SJSA1 (cell line): ENCODE results near the gene SLX4IP. TPM values are rescaled to one million over a fixed set of nuclear protein-coding genes. Genes with fewer than 3 reads are reported as not detected.

ENCODE experiments used
- DNase-seq, 2 experiments: peaks; one replicate each; pipeline ENCODE4 v3.0.0-alpha.2; 2015 to 2020; ENCODE audit warnings: low spot score in 2 of 2, low read depth in 1 of 2
- H3K27ac ChIP-seq: fragments of 250-450 bp; sonication (Bioruptor Pico); 2 replicates; pipeline ENCODE4 v1.5.1; 2020; ENCODE audit warnings: mild to moderate bottlenecking, moderate library complexity
- H3K27me3 ChIP-seq: fragments of 250-450 bp; sonication (Bioruptor Pico); replicated peaks from 2 replicates; pipeline ENCODE4 v1.5.1; 2020; ENCODE audit warnings: mild to moderate bottlenecking, moderate library complexity
- H3K36me3 ChIP-seq: fragments of 250-450 bp; sonication (Bioruptor Pico); 2 replicates; pipeline ENCODE4 v1.5.1; 2020; ENCODE audit warnings: mild to moderate bottlenecking
- H3K4me1 ChIP-seq: fragments of 250-450 bp; sonication (Bioruptor Pico); replicated peaks from 2 replicates; pipeline ENCODE4 v1.6.1; 2021; ENCODE audit warnings: mild to moderate bottlenecking
- H3K4me3 ChIP-seq: fragments of 250-450 bp; sonication (Bioruptor Pico); 2 replicates; pipeline ENCODE4 v1.5.1; 2020; ENCODE audit warnings: mild to moderate bottlenecking
- H3K9me3 ChIP-seq: fragments of 250-450 bp; sonication (Bioruptor Pico); replicated peaks from 2 replicates; pipeline ENCODE4 v1.5.1; 2020; ENCODE audit warnings: mild to moderate bottlenecking
- total RNA-seq: library from RNA; depleted of rRNA; stranded (reverse); fragments of >200 nt; shearing (Covaris generic); gene quantifications from 2 replicates; pipeline ENCODE4 v1.2.3, GENCODE V29; 2014

Gene SLX4IP
- total RNA-seq, 1 experiment from 2014 or later, result 5.9 TPM

DNA sequence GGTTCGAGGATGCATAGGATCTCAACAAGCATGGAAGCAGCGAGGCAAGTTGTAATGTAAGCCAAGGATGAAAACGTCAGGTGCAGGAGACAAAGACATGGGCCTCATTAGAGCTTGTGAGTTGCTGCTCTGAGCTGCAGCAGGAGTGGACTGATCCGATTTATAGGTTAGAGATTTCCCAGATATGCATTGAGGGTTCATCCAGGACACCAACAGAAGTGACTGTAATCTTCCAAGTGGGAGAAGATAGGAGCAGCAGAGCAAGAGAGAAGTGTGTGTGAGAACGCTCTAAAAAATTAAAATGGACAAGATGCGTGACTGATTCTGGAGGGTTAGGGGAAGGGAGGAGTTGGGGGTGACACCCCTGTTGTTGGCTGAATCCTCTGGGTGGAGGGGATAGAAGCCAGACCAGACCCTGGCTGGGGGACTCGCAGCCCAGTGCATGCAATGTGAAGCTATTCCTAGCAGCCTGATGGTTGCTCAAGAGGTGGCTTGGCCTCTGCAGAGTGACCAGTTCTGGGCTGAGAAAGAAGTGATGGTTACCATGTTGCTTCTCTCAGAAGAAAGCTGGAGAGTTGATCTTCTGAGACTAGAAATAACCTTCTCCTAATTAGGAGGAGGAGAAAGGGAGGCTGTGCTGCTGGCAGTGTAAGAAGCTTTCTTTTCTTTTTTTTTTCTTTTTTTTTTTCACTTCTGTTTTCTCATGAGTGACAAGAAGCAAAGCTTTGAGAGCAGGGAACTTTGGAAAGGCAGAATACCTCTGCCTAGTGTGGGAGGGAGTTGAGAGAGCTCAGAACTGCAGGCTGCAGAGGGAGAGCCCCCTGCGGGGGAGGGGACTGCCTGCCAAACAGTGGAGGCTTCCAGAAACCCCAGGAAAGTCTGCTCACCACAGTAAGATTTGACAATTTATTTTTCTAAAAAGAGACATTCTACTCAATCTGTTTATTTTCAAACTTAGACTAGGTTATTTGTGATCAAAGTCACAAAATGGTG, 116.9 kb downstream of the SLX4IP start:
- no peak for DNase-seq
- Histone ChIP-seq H3K36me3 (no peaks in the 10 kb centered on the region), H3K4me1 (peaks cover 26% of the 10 kb centered on the region), H3K27me3 (no peaks in the 10 kb centered on the region), H3K27ac (no peak overlapping the region), H3K9me3 (no peaks in the 10 kb centered on the region), H3K4me3 (no peak overlapping the region)

DNA sequence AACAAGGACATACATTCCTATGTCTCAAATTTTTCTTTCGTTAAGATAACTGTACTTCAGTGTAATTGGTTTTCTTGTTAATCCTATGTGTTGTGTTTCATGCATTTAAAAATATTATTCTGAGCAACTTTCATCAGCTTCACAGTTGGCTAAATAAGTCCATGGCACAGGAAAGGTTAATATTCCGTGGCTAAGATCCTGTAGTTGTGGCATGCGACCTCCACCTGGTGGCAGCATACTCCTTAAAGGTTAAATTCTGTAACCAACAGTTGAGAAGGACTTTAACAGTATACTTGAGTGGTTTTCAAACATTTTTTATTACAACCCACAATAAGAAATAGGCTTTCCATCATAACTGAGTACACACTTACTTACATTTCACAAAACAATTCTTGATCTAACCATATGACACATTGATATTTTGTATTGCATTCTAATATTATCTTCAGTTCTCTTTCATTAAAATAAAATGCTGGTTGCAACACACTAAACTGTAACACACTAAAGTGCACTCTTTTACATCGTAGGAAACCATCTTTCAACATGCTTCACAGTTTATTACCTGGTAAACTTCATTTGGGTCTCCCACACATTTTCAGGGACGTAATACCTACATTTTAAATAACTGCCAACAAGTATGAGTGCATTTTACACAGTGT, 118.3 kb downstream of the SLX4IP start:
- peak; percentile 71 to 74 for DNase-seq
- Histone ChIP-seq H3K4me1 (peaks cover 40% of the 10 kb centered on the region), H3K27ac (no peak overlapping the region), H3K4me3 (no peak overlapping the region), H3K27me3 (no peaks in the 10 kb centered on the region), H3K36me3 (no peaks in the 10 kb centered on the region), H3K9me3 (no peaks in the 10 kb centered on the region)

DNA sequence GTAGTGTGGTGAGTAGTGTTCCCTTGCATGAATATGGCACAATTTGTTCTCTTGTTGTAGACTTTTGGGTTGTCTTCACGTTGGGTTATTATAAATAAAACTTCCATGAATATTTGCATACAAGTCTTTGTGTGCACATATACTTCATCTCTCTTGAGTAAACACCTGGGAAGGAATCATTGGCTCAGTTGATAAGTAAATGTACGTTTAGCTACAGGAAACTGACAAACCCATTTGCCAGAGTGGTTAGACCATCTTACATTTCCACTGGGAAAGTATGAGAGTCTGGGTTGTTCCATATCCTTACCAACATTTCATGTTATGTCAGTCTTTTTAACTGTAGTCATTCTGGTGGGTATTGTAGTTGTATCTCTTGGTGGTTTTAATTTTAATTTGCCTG, 119.2 kb downstream of the SLX4IP start:
- Histone ChIP-seq H3K4me1 (peaks cover 45% of the 10 kb centered on the region), H3K27me3 (no peaks in the 10 kb centered on the region), H3K4me3 (no peak overlapping the region), H3K36me3 (no peaks in the 10 kb centered on the region), H3K27ac (no peak overlapping the region), H3K9me3 (no peaks in the 10 kb centered on the region)
- no peak for DNase-seq

DNA sequence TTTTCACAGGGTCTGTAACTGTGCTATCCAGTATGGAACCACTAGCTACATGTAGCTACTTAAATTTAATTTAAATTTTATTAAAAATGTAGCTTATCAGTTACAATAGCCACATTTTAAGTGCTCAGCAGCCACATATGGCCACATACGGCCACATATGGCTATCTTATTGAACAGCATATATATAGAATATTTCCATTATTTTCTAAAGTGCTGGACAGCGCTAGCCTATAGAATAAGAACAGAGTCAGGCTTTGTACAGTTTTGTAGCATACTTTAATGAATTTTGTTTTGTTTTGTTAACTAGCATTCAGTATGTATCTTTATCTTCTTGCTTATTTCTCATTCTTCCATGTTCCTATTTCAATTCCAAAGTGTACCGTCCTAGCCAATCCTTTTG, 120.3 kb downstream of the SLX4IP start:
- H3K27me3 ChIP-seq, result no peaks in the 10 kb centered on the region
- no peaks in the 10 kb centered on the region for H3K9me3 ChIP-seq
- H3K4me1 ChIP-seq, result peaks cover 56% of the 10 kb centered on the region
- H3K27ac ChIP-seq, result peak overlapping the region; percentile 83
- H3K36me3 ChIP-seq, result no peaks in the 10 kb centered on the region
- no peak for DNase-seq
- H3K4me3 ChIP-seq, result no peak overlapping the region

DNA sequence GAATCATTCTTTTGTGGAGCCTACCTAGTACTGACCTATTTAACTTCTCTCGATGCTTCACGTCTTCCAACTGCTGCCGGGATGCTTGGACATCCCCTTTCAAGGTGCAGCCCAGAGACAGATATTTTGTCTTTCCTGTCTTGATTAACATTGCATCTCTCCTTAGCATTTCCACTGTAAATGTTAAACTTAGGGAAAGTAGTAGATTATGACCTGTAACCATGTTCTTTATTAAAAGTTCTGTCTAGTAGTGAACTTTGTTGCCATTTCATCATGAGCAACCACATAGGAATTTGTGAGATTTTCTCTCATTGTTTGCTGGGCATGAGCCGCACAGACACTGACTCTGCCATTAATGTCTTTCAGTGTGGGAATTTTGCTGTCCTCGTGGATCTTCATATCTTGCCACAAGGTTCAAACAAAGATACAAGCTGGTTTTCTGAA, 120.8 kb downstream of the SLX4IP start:
- no peaks in the 10 kb centered on the region for H3K9me3 ChIP-seq
- peak; percentile 68 to 89 for DNase-seq
- peak overlapping the region; percentile 83 for H3K27ac ChIP-seq
- H3K36me3 ChIP-seq, result no peaks in the 10 kb centered on the region
- no peak overlapping the region for H3K4me3 ChIP-seq
- peaks cover 61% of the 10 kb centered on the region for H3K4me1 ChIP-seq
- no peaks in the 10 kb centered on the region for H3K27me3 ChIP-seq

DNA sequence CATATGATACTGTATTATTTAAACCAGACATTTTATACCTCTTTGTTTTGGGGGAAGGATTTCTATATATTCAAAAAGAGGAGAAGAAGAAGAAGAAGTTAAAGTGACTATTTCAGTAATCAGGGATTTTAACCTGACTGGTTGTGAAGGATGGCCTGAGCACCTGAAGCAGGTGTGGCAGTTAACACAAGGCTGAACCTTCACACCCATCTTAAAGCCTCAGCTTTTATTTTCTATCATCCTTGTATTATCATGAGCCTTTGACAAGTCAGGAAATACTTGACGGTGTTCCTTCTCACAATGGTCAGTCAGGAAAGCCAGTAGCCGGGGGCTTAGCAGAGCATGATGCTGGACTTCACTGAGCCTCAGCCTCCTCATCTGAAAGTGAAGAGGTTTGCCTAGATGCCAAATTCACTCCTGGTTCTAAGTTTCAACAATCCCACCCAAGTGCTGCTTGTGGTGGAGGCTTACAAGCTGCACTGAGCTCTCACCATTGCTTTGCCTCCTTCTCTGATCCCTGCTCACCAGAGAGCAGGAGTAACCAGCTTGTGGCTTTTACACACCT, 121.5 kb downstream of the SLX4IP start:
- no peaks in the 10 kb centered on the region for H3K9me3 ChIP-seq
- no peaks in the 10 kb centered on the region for H3K36me3 ChIP-seq
- peak in 1 of 2 experiments; percentile 33 for DNase-seq
- no peak overlapping the region for H3K4me3 ChIP-seq
- peak overlapping the region; percentile 83 for H3K27ac ChIP-seq
- H3K4me1 ChIP-seq, result peaks cover 63% of the 10 kb centered on the region
- no peaks in the 10 kb centered on the region for H3K27me3 ChIP-seq

DNA sequence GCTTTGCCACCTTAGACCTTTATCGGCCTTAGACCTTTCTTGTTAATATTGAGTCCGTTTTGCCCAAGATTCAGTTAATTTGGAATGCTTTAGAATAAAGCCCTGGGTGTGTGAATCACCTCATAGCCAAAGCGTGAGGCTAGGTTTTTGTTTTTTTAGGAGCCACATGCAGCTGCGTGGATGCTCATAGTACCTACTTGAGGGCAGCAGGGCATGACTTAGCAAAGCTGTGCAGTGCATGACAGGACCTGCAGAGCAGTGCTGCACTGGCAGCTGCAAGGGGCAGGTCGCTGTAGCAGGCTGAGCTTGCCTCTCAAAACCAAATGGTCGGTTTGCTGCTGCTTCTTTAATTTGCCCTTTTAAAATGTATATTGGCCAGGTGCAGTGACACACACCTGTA, 122.6 kb downstream of the SLX4IP start:
- H3K4me1 ChIP-seq, result peaks cover 63% of the 10 kb centered on the region
- DNase-seq, result no peak
- no peaks in the 10 kb centered on the region for H3K9me3 ChIP-seq
- H3K27ac ChIP-seq, result peak overlapping the region; percentile 84
- no peaks in the 10 kb centered on the region for H3K36me3 ChIP-seq
- no peaks in the 10 kb centered on the region for H3K27me3 ChIP-seq
- H3K4me3 ChIP-seq, result no peak overlapping the region

DNA sequence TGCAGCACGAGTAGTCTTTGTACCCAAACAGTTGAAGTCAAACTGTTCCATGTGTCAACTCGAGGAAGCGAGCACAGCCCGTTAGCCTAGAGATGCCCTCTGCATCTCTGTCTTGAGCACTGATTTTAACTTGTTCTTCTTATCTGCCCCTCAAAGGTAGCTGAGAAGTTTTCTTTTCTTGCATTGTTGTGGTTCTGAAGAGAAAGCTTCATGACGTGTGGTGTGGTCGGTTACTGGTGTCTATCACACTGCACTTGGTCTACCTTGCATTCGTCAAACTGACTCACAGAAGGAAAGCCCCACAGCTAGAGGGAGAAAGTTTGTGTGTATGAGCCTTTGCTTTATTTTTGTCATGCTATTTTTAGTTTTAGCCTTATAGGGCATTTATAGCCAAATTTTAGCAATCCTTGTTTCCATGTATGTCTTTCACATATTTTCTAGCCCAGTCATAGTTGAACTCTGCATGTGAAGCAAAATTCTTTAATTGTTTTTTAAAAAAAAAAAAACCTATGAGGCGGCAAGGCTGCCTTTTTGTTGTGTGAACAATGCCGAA, 123.6 kb downstream of the SLX4IP start:
- DNase-seq, result peak; percentile 86 to 96
- H3K4me3 ChIP-seq, result peak overlapping the region; percentile 6; the same call in 1 of the 2 replicates

DNA sequence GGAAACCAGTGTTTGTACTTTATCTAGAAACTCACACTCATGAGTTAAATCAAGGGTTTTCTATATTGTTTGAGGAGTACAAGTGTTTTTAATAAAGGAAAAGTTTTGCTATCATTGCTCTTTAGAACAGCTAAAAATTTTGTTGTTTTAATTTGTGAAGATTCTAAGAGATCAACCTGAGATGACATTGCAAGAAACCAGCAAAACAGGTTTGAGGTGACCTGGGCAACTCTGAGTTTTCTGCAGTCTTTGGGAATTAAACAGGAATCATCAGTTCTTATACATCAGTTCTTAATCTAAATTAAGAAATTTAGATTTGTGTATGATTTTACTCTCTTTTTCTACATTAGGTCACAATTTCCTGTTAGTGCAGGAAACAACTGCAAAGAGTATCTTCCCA, 124.2 kb downstream of the SLX4IP start:
- peak overlapping the region; percentile 84 for H3K27ac ChIP-seq
- no peaks in the 10 kb centered on the region for H3K9me3 ChIP-seq
- peak in 1 of 2 experiments; percentile 31 for DNase-seq
- H3K36me3 ChIP-seq, result no peaks in the 10 kb centered on the region
- no peaks in the 10 kb centered on the region for H3K27me3 ChIP-seq
- H3K4me3 ChIP-seq, result no peak overlapping the region
- H3K4me1 ChIP-seq, result peaks cover 57% of the 10 kb centered on the region

More for the DNA sequence above, 123.6 kb downstream of the SLX4IP start:
- Histone ChIP-seq H3K9me3 (no peaks in the 10 kb centered on the region), H3K27ac (peak overlapping the region; percentile 84), H3K4me1 (peaks cover 60% of the 10 kb centered on the region), H3K27me3 (no peaks in the 10 kb centered on the region), H3K36me3 (no peaks in the 10 kb centered on the region)

DNA sequence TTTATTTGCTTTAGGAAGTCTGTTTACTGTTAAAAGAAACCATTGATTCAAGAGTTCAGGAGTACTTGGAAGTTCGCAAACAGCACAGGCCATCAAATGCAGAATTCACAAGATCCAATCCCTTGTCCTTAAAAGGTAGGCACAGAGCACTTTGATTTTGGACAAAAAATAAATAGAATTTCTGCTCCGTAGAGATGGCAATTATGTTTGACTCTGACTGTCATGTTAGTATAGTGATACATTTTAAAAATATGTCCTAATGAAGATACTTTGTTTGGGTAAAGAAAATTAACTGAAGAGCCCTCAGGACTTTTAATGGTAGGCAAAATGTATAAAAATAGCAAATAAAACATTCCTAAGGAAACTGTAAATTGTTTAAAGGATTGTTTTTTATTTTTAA, 125.6 kb downstream of the SLX4IP start:
- H3K36me3 ChIP-seq, result 0 out of 2 replicates have a peak, but pooled peaks cover 1% of the 10 kb centered on the region
- H3K9me3 ChIP-seq, result no peaks in the 10 kb centered on the region
- DNase-seq, result no peak
- no peak overlapping the region for H3K4me3 ChIP-seq
- H3K4me1 ChIP-seq, result peaks cover 56% of the 10 kb centered on the region
- no peaks in the 10 kb centered on the region for H3K27me3 ChIP-seq
- H3K27ac ChIP-seq, result peak overlapping the region; percentile 84; the same call in 1 of the 2 replicates

DNA sequence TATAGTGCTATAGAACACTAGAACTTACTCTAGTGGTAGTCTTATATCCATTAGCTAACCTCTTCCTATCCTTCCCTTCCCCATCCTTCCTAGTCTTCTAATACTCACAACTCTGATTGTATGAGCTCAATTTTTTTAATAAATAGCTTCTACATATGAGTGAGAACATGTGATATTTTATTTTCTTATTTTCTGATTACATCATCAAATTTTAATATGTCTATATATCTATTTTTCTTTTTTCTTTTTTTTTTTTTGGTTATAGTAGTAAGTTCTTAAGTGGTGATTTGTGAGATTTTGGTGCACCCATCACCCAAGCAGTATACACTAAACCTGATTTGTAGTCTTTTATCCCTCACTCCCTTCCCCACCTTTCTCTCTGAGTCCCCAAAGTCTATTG, 126.2 kb downstream of the SLX4IP start:
- Histone ChIP-seq H3K4me3 (no peak overlapping the region), H3K27ac (no peak overlapping the region)

DNA sequence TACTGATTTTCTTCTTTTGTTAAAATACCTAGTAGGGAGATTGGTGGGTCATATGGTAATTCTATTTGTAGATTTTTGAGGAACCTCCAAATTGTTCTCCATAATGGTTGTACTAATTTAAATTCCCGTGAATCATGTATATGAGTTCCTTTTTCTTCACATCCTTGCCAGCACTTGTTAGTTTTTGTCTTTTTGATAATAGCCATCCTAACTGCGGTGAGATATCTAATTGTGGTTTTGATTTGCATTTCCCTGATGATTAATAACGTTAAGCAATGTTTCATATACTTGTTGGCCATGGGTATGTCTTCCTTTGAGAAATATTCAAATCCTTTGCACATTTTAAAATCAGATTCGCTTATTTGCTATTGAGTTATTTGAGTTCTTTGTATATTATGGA, 127.8 kb downstream of the SLX4IP start:
- H3K9me3 ChIP-seq, result no peaks in the 10 kb centered on the region
- peaks cover 47% of the 10 kb centered on the region for H3K4me1 ChIP-seq
- no peaks in the 10 kb centered on the region for H3K27me3 ChIP-seq
- H3K4me3 ChIP-seq, result no peak overlapping the region
- H3K36me3 ChIP-seq, result peaks cover 2% of the 10 kb centered on the region; the same call in 1 of the 2 replicates
- no peak overlapping the region for H3K27ac ChIP-seq
- DNase-seq, result no peak

More for the DNA sequence above, 126.2 kb downstream of the SLX4IP start:
- no peak for DNase-seq
- H3K9me3 ChIP-seq, result no peaks in the 10 kb centered on the region
- H3K4me1 ChIP-seq, result peaks cover 55% of the 10 kb centered on the region
- 0 out of 2 replicates have a peak, but pooled peaks cover 2% of the 10 kb centered on the region for H3K36me3 ChIP-seq
- H3K27me3 ChIP-seq, result no peaks in the 10 kb centered on the region

DNA sequence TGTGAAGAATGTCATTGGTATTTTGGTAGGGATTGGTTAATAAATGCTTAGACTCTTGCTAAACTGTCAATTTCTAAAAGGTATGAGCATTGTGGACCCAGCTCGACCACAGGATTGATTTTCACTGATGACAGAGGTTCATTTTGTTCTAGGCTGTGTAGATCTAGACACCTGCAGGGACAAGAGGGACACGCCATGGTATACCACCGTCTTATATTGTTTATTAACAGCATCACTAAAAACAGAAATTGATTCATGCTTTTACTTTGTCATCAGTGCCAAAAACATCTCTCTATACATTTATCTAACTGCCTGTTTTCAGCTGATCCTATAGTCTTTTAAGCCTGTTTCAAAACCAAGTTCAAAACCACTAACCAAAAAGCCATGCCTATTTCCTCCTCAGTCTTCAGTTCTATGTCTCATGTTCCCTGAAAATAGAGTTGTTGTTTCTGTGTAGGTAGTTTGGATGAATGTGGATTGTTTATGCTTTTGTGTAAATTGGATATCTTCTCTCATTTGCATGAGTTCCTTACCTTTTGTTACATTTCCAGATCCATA, 128.9 kb downstream of the SLX4IP start:
- no peak overlapping the region for H3K4me3 ChIP-seq
- no peak for DNase-seq
- H3K4me1 ChIP-seq, result peaks cover 39% of the 10 kb centered on the region
- H3K9me3 ChIP-seq, result no peaks in the 10 kb centered on the region
- H3K36me3 ChIP-seq, result peaks cover 2% of the 10 kb centered on the region; the same call in 1 of the 2 replicates
- no peaks in the 10 kb centered on the region for H3K27me3 ChIP-seq
- no peak overlapping the region for H3K27ac ChIP-seq
